Measurements from ENCODE around the gene SCAMP5.

GRCh38 chr15:75008629-75009326, 13.4 kb downstream of the SCAMP5 start:
- no peak for TF ChIP-seq CTCF (conservative IDR thresholded peaks at IDR 0.05; ENCODE audit: low read depth, low read length)
- TF ChIP-seq CHD1 (IDR thresholded peaks at IDR 0.05; ENCODE audit: low read depth, low read length): no peak
- TF ChIP-seq RAD21 (IDR thresholded peaks at IDR 0.05; ENCODE audit: low read length): no peak
- TF ChIP-seq USF2 (IDR thresholded peaks at IDR 0.05; ENCODE audit: low read depth, low read length): no peak
- TF ChIP-seq ELK1 (IDR thresholded peaks at IDR 0.05; ENCODE audit: borderline replicate concordance, low read depth, low read length): no peak
- TF ChIP-seq POLR2A (IDR thresholded peaks at IDR 0.05; ENCODE audit: low read depth, low read length): no peak
- TF ChIP-seq FOS (IDR thresholded peaks at IDR 0.05; ENCODE audit: low read depth, low read length): no peak
- no peak for TF ChIP-seq BHLHE40 (IDR thresholded peaks at IDR 0.05; ENCODE audit: low read depth, low read length)
- no peak for TF ChIP-seq CEBPB (IDR thresholded peaks at IDR 0.05; ENCODE audit: low read depth, low read length)
- no peak for TF ChIP-seq MAZ (IDR thresholded peaks at IDR 0.05; ENCODE audit: borderline replicate concordance, low read depth, low read length)
- TF ChIP-seq RFX5 (IDR thresholded peaks at IDR 0.05; ENCODE audit: low read depth, low read length): no peak
- TF ChIP-seq MAFK (IDR thresholded peaks at IDR 0.05; ENCODE audit: low read depth, low read length): no peak
